GM10266 (cell line): ENCODE measurements around the gene GPC6.
"Not testable (repeated sequence)": the region's sequence is repeated elsewhere in the genome, so short reads cannot be mapped to it uniquely, and the experiment has no call there.

Source experiments
- DNase-seq: peaks from one replicate; pipeline ENCODE4 v3.0.0; 2012; ENCODE audit errors: extremely low spot score
- TF ChIP-seq, protein P1 (sequence below): IDR thresholded peaks from 2 replicates; pipeline ENCODE4 v1.5.1; 2012; ENCODE audit warnings: mild to moderate bottlenecking, low read depth; ENCODE audit not compliant: control insufficient read depth, insufficient read depth; ENCODE audit errors: missing control alignments

GPC6 gene

DNA sequence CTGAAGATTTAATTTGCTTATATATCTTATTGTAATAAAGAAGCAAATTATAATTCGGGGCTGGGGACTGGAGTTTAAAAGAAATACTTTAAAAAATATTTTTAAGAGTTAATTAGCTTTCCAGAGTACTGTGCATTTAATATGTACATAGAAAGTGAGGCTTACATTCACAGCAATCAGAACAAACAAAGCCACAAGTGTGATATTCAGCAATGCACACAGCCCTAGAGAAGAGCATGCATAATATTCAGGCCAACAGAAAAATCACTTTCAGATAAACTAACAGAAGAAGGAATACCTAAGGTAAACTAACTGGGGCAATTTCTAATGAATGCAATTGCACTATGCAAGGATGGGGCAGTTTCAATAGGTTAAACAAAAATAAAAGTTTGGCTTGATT, 241.8 kb downstream of the GPC6 start:
- TF ChIP-seq, protein P1, sequence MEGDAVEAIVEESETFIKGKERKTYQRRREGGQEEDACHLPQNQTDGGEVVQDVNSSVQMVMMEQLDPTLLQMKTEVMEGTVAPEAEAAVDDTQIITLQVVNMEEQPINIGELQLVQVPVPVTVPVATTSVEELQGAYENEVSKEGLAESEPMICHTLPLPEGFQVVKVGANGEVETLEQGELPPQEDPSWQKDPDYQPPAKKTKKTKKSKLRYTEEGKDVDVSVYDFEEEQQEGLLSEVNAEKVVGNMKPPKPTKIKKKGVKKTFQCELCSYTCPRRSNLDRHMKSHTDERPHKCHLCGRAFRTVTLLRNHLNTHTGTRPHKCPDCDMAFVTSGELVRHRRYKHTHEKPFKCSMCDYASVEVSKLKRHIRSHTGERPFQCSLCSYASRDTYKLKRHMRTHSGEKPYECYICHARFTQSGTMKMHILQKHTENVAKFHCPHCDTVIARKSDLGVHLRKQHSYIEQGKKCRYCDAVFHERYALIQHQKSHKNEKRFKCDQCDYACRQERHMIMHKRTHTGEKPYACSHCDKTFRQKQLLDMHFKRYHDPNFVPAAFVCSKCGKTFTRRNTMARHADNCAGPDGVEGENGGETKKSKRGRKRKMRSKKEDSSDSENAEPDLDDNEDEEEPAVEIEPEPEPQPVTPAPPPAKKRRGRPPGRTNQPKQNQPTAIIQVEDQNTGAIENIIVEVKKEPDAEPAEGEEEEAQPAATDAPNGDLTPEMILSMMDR: no peak
- no peak for DNase-seq

DNA sequence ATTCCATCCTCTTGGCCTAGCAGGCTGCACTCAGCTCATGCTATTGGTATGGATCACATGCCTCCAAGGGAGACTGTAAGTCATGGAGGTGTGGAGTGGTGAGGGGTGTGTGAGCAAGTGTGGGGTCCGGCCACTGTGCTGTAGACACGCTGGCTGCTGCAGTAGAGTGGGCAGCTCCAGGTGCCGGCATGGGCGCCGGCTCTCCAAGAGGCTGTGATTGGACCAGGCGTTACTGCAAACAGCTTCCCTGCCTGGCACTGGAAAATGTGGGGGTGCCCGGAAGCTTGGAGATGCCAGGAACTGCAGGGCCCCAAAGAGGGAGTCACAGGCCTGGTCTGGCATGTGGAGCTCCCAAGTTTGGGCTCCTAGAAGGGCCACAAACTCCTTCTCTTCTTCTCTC, 245.7 kb downstream of the GPC6 start:
- TF ChIP-seq, protein P1: no peak
- DNase-seq: no peak

DNA sequence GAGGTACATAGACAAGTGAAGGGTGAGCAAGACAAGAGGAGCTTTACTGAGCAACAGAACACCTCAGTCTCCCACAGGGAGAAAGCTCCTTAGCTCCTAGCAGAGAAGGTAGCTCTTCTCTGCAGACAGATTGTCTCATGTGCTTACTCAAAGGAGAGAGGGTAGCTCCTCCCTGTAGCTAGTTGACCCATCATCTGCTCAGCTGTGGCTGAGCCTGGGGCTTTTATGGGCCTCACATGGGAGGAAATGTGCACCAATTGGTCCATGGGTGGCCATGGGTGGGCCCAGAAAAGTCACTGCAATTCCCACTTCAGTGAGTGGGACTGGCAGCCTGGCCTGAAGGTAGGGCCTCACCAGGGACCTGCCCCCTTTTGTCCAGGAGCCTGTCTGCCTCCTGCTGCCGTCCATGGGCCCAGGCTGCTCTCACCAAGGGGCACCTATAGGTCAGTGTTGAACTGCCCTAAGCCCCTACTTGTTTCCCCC, 246.2 kb downstream of the GPC6 start:
- TF ChIP-seq, protein P1: no peak
- no peak for DNase-seq

DNA sequence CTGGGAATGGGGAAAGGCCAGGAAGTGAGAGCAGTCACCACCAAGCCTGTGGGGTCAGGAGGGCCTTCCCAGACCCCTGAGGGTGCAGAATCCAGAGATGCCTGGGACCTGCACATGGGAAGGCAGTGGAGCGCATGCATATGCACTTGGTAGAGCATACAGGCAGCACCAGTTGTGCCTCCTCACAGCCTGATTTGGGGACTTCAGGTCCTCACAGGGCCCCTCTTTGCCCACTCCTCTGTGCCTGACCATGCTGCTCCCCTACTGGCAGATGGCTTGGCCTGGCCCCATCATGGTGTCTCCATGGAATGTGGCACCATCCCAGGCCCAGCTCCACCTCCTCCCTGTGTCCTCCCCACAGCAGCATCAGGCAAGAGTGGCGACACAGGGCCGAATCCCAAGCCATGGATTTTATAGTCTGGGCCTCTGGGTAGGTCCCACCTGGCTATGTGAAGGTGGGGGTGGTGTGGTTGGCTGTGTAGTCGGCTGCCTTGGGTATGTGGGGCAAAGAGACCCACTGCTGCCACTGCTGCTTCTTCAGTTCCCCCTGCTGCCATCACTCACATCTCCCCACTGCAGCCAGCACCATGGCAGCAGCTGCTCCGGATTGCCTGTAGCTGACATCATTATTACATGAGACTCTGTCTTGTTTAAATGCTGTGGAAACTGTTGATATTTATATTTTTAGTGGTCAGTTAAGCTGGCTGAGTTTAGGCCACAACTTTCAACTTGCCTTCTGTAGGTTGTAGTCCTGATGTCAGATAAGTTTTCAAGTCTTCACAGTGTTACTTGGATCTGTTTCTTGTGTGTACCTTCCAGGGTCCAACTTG, 247.0 kb downstream of the GPC6 start:
- no peak for DNase-seq
- TF ChIP-seq, protein P1: no peak

DNA sequence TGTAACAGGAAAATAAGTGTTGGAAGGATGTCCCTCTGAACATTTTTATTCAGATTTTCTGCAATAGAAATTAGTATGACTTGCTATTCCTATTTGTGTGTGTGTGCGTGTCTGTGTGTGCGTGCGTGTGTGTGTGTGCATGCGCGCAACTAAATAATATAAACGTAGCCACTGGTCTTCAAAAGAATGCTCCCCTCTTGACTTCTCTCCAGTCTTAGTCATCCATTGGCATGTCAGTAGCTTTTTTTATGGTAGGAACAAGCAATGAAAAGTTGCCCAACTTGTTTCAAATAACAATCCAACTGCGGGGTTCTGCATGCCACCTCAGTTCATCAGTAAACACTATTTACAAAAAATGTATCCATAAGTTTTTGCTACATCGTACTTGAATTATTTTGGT, 249.6 kb downstream of the GPC6 start:
- TF ChIP-seq, protein P1: no peak
- DNase-seq: no peak

DNA sequence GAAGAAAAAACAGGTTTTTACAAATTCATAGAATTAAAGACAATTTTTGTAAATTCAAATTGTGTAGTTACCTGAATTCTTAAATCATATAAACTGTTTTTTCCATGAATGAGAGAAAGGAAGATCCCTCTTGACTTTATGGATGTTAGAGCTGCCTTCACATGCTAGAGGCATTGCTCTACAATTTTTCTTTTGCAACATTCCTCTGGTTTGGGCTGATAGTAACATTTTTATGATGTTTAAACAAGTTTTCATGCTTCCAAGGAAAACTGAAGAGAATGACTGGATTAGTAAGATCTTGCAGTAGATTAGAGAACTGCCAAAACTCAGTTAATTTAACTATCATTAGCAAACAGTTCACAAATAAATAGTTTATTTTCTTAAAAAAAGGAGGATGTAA, 250.6 kb downstream of the GPC6 start:
- no peak for DNase-seq
- TF ChIP-seq, protein P1: no peak

DNA sequence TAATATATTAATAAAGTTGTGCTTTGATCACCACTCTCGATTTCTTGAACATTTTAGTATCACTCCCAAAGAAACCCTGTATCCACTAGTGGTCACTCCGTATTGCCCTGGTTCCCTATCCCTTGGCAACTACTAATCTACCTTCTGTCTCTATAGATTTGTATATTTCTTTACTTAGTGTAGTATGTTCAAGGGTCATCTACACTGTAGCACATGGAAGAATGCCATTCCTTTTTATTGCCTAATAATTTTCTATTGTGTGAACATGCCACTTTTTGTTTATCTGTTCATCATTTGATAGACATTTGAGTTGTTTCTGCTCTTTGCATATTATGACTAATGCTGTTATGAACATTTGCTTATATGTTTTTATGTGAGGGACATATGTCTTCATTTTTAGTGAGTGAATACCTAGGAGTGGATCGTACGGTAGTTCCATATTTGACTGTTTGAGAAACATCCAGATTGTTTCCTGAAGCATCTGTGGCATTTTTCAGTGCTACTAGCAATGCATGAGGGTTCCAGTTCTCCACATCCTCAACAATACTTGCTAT, 254.0 kb downstream of the GPC6 start:
- no peak for DNase-seq
- TF ChIP-seq, protein P1: no peak

DNA sequence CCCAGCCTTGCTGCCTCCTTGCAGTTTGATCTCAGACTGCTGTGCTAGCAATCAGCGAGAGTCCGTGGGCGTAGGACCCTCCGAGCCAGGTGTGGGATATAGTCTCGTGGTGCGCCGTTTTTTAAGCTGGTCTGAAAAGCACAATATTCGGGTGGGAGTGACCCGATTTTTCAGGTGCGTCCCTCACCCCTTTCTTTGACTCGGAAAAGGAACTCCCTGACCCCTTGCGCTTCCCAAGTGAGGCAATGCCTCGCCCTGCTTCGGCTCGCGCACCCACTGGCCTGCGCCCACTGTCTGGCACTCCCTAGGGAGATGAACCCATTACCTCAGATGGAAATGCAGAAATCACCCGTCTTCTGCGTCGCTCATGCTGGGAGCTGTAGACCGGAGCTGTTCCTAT, 269.5 kb downstream of the GPC6 start:
- not testable (repeated sequence) for DNase-seq
